ENCODE results near the gene ID1. TPM values are rescaled to one million over a fixed set of nuclear protein-coding genes. Genes with fewer than 3 reads are reported as not detected.

Gene ID1
- total and polyA plus RNA-seq, 2 experiments from 2014 or later = 221 to 479 TPM

DNA sequence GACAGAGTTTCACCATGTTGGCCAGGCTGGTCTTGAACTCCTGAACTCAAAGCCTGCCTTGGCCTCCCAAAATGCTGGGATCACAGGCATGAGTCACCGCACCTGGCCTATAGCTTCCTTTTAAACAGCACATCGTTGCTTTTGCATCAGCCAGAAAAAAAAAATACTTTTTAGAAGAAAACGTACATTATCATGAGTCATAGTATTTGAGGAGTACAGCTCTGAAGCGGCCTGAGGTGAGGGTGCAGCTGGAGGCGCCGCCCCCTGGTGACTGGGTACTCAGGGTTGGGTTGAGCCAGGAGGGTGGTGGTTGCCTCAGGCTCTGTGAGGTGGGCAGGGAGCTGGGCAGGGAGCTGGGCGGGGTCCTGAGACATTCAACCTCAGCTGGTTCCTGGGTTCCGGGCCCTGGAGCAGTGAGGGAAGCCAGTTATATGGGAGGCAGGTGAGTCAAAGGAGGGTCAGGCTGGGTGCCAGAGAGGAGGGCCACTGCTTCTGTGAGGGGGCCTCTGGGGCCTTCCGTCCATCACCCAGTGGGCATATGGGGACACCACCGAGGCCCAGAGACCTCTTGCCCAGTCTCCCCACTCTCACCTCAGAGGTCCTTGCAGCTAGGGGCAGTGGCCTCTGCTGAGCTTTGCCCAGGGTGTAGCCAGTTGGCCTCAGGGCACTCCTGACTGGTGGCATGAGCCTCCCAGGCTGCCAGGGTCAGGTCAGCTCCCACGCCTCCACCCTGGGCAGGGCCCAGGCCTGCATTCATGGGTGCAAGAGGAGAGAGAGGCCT is 11.7 kb upstream of the ID1 start:
- H2AFZ ChIP-seq = no peak overlapping the region
- no peaks in the 10 kb centered on the region for H3K36me3 ChIP-seq (ENCODE audit: insufficient read depth)
- ATAC-seq = no peak
- peaks cover 7% of the 10 kb centered on the region for H3K27me3 ChIP-seq (ENCODE audit: insufficient read depth)
- no peak overlapping the region for H3K4me3 ChIP-seq
- Mint-ChIP-seq H3K9me3 (no peaks in the 10 kb centered on the region; the same call in 2 of the 3 replicates), H3K27me3 (ENCODE audit: insufficient read depth, low read depth, poor library complexity) (peaks cover 29% of the 10 kb centered on the region), H3K4me3 (no peak overlapping the region), H3K36me3 (ENCODE audit: low read depth) (no peaks in the 10 kb centered on the region), H3K27ac (peak overlapping the region; percentile 76; the same call in 1 of the 2 replicates), H3K4me1 (peaks cover 46% of the 10 kb centered on the region)
- TF ChIP-seq, protein P1, sequence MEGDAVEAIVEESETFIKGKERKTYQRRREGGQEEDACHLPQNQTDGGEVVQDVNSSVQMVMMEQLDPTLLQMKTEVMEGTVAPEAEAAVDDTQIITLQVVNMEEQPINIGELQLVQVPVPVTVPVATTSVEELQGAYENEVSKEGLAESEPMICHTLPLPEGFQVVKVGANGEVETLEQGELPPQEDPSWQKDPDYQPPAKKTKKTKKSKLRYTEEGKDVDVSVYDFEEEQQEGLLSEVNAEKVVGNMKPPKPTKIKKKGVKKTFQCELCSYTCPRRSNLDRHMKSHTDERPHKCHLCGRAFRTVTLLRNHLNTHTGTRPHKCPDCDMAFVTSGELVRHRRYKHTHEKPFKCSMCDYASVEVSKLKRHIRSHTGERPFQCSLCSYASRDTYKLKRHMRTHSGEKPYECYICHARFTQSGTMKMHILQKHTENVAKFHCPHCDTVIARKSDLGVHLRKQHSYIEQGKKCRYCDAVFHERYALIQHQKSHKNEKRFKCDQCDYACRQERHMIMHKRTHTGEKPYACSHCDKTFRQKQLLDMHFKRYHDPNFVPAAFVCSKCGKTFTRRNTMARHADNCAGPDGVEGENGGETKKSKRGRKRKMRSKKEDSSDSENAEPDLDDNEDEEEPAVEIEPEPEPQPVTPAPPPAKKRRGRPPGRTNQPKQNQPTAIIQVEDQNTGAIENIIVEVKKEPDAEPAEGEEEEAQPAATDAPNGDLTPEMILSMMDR (conservative IDR thresholded peaks at IDR 0.05; ENCODE audit: low read depth in 2 of 2) = peak in 1 of 2 experiments; percentile 43; a peak in 2 of 4 replicates
- TF ChIP-seq JUNB (IDR thresholded peaks at IDR 0.05; ENCODE audit: unreplicated experiment) (no peak), CREB1 (CRISPR knock-in tag; IDR thresholded peaks at IDR 0.05; ENCODE audit: low read depth) (no peak)
- H3K27ac ChIP-seq (ENCODE audit: low read depth) = no peak overlapping the region
- peaks cover 26% of the 10 kb centered on the region for H3F3A ChIP-seq (replicated peaks; ENCODE audit: low read depth)
- H3K79me2 ChIP-seq (replicated peaks; ENCODE audit: insufficient read depth) = 0 out of 2 replicates have a peak, but pooled peaks cover 5% of the 10 kb centered on the region
- H4K20me1 ChIP-seq (replicated peaks; ENCODE audit: insufficient read depth) = no peaks in the 10 kb centered on the region
- no peaks in the 10 kb centered on the region for H3K9me2 ChIP-seq (ENCODE audit: insufficient read depth)
- H3K4me2 ChIP-seq = no peak overlapping the region
- H3K4me1 ChIP-seq (ENCODE audit: insufficient read depth) = peaks cover 50% of the 10 kb centered on the region
- DNase-seq (ENCODE audit: low spot score) = no peak

DNA sequence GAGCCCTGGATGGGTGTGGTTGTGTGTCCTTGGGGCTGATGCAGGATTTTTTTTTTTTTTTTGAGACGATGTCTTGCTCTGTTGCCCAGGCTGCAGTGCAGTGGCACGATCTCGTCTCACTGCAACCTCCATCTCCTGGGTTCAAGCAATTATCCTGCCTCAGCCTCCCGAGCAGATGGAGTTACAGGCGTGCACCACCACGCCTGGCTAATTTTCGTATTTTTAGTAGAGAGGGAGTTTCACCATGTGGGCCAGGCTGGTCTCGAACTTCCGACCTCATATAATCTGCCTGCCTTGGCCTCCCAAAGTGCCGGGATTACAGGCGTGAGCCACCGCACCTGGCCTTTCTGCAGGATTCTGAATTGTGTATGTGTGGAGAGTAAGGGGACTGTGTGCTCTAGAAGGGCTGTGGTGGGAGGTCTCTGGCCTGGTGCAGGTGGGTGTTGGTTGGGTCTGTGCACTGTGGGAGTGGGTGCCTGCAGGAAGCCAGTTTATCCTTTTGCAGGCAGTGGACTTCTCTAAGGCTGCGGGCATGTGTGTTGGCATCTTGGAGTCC is 11.0 kb upstream of the ID1 start:
- H3K36me3 Mint-ChIP-seq (ENCODE audit: low read depth) = no peaks in the 10 kb centered on the region
- 0 out of 2 replicates have a peak, but pooled peaks cover under 1% of the 10 kb centered on the region for H3K27me3 ChIP-seq (ENCODE audit: insufficient read depth)
- H3K4me1 ChIP-seq (ENCODE audit: insufficient read depth) = peaks cover 45% of the 10 kb centered on the region
- peak overlapping the region; percentile 40 for H3K27ac ChIP-seq (ENCODE audit: low read depth)
- no peaks in the 10 kb centered on the region; the same call in 2 of the 3 replicates for H3K9me3 Mint-ChIP-seq
- peak overlapping the region; percentile 76 for H3K27ac Mint-ChIP-seq
- peaks cover 41% of the 10 kb centered on the region for H3K4me1 Mint-ChIP-seq
- H4K20me1 ChIP-seq (replicated peaks; ENCODE audit: insufficient read depth) = no peaks in the 10 kb centered on the region
- no peak overlapping the region for H2AFZ ChIP-seq
- ATAC-seq (no peak), DNase-seq (ENCODE audit: low spot score) (no peak)
- H3K4me2 ChIP-seq = peak overlapping the region; percentile 0
- no peaks in the 10 kb centered on the region for H3K9me2 ChIP-seq (ENCODE audit: insufficient read depth)
- H3K79me2 ChIP-seq (replicated peaks; ENCODE audit: insufficient read depth) = 0 out of 2 replicates have a peak, but pooled peaks cover 5% of the 10 kb centered on the region
- peaks cover 22% of the 10 kb centered on the region for H3K27me3 Mint-ChIP-seq (ENCODE audit: insufficient read depth, low read depth, poor library complexity)
- H3F3A ChIP-seq (replicated peaks; ENCODE audit: low read depth) = peaks cover 26% of the 10 kb centered on the region
- H3K4me3 Mint-ChIP-seq = no peak overlapping the region; the same call in 2 of the 3 replicates
- no peak overlapping the region for H3K4me3 ChIP-seq
- H3K36me3 ChIP-seq (ENCODE audit: insufficient read depth) = no peaks in the 10 kb centered on the region
- TF ChIP-seq NANOG (IDR thresholded peaks at IDR 0.05; ENCODE audit: borderline replicate concordance) (no peak), EZH2phosphoT487 (IDR thresholded peaks at IDR 0.05; ENCODE audit: unreplicated experiment) (no peak), CREB1 (CRISPR knock-in tag; IDR thresholded peaks at IDR 0.05; ENCODE audit: low read depth) (no peak), EZH2 (IDR thresholded peaks at IDR 0.05; ENCODE audit: low read depth, unreplicated experiment) (no peak), STAT1 (IDR thresholded peaks at IDR 0.05; ENCODE audit: unreplicated experiment) (no peak), ZNF114 (CRISPR knock-in tag; IDR thresholded peaks at IDR 0.05) (no peak), ZNF331 (CRISPR knock-in tag; IDR thresholded peaks at IDR 0.05; ENCODE audit: low read depth) (no peak)
- TF ChIP-seq, protein P1 (conservative IDR thresholded peaks at IDR 0.05; ENCODE audit: low read depth in 2 of 2) = no peak
- TF ChIP-seq, protein P2, sequence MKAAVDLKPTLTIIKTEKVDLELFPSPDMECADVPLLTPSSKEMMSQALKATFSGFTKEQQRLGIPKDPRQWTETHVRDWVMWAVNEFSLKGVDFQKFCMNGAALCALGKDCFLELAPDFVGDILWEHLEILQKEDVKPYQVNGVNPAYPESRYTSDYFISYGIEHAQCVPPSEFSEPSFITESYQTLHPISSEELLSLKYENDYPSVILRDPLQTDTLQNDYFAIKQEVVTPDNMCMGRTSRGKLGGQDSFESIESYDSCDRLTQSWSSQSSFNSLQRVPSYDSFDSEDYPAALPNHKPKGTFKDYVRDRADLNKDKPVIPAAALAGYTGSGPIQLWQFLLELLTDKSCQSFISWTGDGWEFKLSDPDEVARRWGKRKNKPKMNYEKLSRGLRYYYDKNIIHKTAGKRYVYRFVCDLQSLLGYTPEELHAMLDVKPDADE (IDR thresholded peaks at IDR 0.05) = no peak
- TF ChIP-seq, protein P3, sequence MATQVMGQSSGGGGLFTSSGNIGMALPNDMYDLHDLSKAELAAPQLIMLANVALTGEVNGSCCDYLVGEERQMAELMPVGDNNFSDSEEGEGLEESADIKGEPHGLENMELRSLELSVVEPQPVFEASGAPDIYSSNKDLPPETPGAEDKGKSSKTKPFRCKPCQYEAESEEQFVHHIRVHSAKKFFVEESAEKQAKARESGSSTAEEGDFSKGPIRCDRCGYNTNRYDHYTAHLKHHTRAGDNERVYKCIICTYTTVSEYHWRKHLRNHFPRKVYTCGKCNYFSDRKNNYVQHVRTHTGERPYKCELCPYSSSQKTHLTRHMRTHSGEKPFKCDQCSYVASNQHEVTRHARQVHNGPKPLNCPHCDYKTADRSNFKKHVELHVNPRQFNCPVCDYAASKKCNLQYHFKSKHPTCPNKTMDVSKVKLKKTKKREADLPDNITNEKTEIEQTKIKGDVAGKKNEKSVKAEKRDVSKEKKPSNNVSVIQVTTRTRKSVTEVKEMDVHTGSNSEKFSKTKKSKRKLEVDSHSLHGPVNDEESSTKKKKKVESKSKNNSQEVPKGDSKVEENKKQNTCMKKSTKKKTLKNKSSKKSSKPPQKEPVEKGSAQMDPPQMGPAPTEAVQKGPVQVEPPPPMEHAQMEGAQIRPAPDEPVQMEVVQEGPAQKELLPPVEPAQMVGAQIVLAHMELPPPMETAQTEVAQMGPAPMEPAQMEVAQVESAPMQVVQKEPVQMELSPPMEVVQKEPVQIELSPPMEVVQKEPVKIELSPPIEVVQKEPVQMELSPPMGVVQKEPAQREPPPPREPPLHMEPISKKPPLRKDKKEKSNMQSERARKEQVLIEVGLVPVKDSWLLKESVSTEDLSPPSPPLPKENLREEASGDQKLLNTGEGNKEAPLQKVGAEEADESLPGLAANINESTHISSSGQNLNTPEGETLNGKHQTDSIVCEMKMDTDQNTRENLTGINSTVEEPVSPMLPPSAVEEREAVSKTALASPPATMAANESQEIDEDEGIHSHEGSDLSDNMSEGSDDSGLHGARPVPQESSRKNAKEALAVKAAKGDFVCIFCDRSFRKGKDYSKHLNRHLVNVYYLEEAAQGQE (IDR thresholded peaks at IDR 0.05; ENCODE audit: unreplicated experiment) = no peak
